HepG2 (cell line): ENCODE results near the gene PTCD1. TPM values are rescaled to one million over a fixed set of nuclear protein-coding genes. Genes with fewer than 3 reads are reported as not detected.
A peak's percentile ranks its signal among the peaks of the same experiment; 100 is the strongest.

Experiments used
- AKAP8 ChIP-seq: sonication (generic); formaldehyde crosslinking; IDR thresholded peaks from 2 replicates; pipeline ENCODE4 v1.5.1; 2020; ENCODE audit warnings: mild to moderate bottlenecking, missing genetic modification reagents
- EP300 ChIP-seq, 3 experiments: sonication (generic) in 1 of 3; formaldehyde crosslinking in 1 of 3; IDR thresholded peaks; 2 replicates each; pipeline versions ENCODE4 v1.5.1 to v1.6.1; 2011 to 2020; ENCODE audit warnings: low read depth in 2 of 3, low read length in 2 of 3, borderline replicate concordance in 1 of 3, improper control_type of control experiment in 1 of 3, mild to moderate bottlenecking in 1 of 3, missing genetic modification reagents in 1 of 3, moderate library complexity in 1 of 3
- FOXP4 ChIP-seq: sonication (generic); formaldehyde crosslinking; IDR thresholded peaks from 2 replicates; pipeline ENCODE4 v1.4.0; 2020; ENCODE audit warnings: missing genetic modification reagents
- HOXA9 ChIP-seq: sonication (generic); formaldehyde crosslinking; IDR thresholded peaks from 2 replicates; pipeline ENCODE4 v1.8.1; 2022; ENCODE audit warnings: missing genetic modification reagents, mild to moderate bottlenecking, moderate library complexity, borderline replicate concordance
- MXD3 ChIP-seq: IDR thresholded peaks from 2 replicates; pipeline ENCODE4 v1.6.1; 2016; ENCODE audit warnings: mild to moderate bottlenecking, missing biosample characterization, missing genetic modification reagents
- NCOA1 ChIP-seq: sonication (generic); formaldehyde crosslinking; IDR thresholded peaks from 2 replicates; pipeline ENCODE4 v1.9.0; 2021; ENCODE audit warnings: missing genetic modification reagents
- NFAT5 ChIP-seq: sonication (generic); formaldehyde crosslinking; IDR thresholded peaks from 2 replicates; pipeline ENCODE4 v1.4.0; 2020; ENCODE audit warnings: missing genetic modification reagents
- POGZ ChIP-seq: sonication (generic); formaldehyde crosslinking; IDR thresholded peaks from 2 replicates; pipeline ENCODE4 v1.4.0; 2020; ENCODE audit warnings: mild to moderate bottlenecking, missing genetic modification reagents
- POLR2AphosphoS2 ChIP-seq: IDR thresholded peaks from 2 replicates; pipeline ENCODE4 v1.6.1; 2011; ENCODE audit warnings: low read depth, low read length, improper control_type of control experiment
- RELA ChIP-seq: sonication (generic); formaldehyde crosslinking; IDR thresholded peaks from 2 replicates; pipeline ENCODE4 v1.4.0; 2020; ENCODE audit warnings: missing genetic modification reagents
- RFXAP ChIP-seq: sonication (generic); formaldehyde crosslinking; IDR thresholded peaks from 2 replicates; pipeline ENCODE4 v1.4.0; 2020; ENCODE audit warnings: missing genetic modification reagents, borderline replicate concordance
- SALL1 ChIP-seq: sonication (generic); formaldehyde crosslinking; IDR thresholded peaks from 2 replicates; pipeline ENCODE4 v1.8.0; 2022; ENCODE audit warnings: mild to moderate bottlenecking, missing genetic modification reagents
- SSRP1 ChIP-seq: IDR thresholded peaks from 2 replicates; pipeline ENCODE4 v1.6.1; 2016; ENCODE audit warnings: control low read depth
- ZMAT3 ChIP-seq: sonication (generic); formaldehyde crosslinking; conservative IDR thresholded peaks from 2 replicates; pipeline ENCODE4 v1.7.0; 2021; ENCODE audit warnings: missing genetic modification reagents
- ZNF205 ChIP-seq: IDR thresholded peaks from 2 replicates; pipeline ENCODE4 v1.6.1; 2018; ENCODE audit warnings: missing biosample characterization, missing genetic modification reagents
- ZNF225 ChIP-seq: sonication (generic); formaldehyde crosslinking; IDR thresholded peaks from 2 replicates; pipeline ENCODE4 v1.4.0; 2020; ENCODE audit warnings: mild to moderate bottlenecking, missing genetic modification reagents
- ZNF274 ChIP-seq: sonication (generic); formaldehyde crosslinking; IDR thresholded peaks from 2 replicates; pipeline ENCODE4 v1.5.1; 2020; ENCODE audit warnings: mild to moderate bottlenecking, missing genetic modification reagents
- ZNF597 ChIP-seq: sonication (generic); formaldehyde crosslinking; IDR thresholded peaks from 2 replicates; pipeline ENCODE4 v1.5.0; 2020; ENCODE audit warnings: missing genetic modification reagents
- ZNF740 ChIP-seq: sonication (generic); formaldehyde crosslinking; IDR thresholded peaks from 2 replicates; pipeline ENCODE4 v1.4.0; 2020; ENCODE audit warnings: missing genetic modification reagents
- ZNF746 ChIP-seq: sonication (generic); formaldehyde crosslinking; IDR thresholded peaks from 2 replicates; pipeline ENCODE4 v1.8.0; 2022; ENCODE audit warnings: mild to moderate bottlenecking, missing genetic modification reagents
- polyA plus RNA-seq, 8 experiments: library from polyadenylated mRNA; depleted of rRNA in 3 of 8; stranded (reverse) in 7 of 8; unstranded in 1 of 8; fragments of >200 nt; fragmentation: Illumina TruSeq in 4 of 8; extraction: Trizol in 4 of 8; gene quantifications; 2 replicates each; pipeline versions ENCODE4 v1.2.1 to v1.2.3, GENCODE V29; 2011 to 2016; ENCODE audit warnings: low read depth in 4 of 8, missing spikeins in 1 of 8, mixed read lengths in 1 of 8; ENCODE audit not compliant: insufficient read depth in 1 of 8
- total RNA-seq, 5 experiments: library from RNA; depleted of rRNA; stranded (reverse); fragments of >200 nt; fragmentation: Illumina TruSeq; extraction: Trizol; gene quantifications; 2 replicates each; pipeline ENCODE4 v1.2.3, GENCODE V29; 2016; ENCODE audit warnings: low read depth in 1 of 5

The PTCD1 gene
- total and polyA plus RNA-seq, 2 of the 13 experiments (the other 11 are each of a cell fraction or from before 2014, with no cell fraction given): 3.0 to 8.4 TPM

- peak; percentile 36; the same call in 1 of the 2 replicates for TF ChIP-seq NFAT5 (CRISPR knock-in tag)
- TF ChIP-seq FOXP4 (CRISPR knock-in tag): peak; percentile 43; the same call in 1 of the 2 replicates
- TF ChIP-seq POLR2AphosphoS2: no peak
- no peak for TF ChIP-seq ZNF740 (CRISPR knock-in tag)
- peak; percentile 96 for TF ChIP-seq SALL1 (CRISPR knock-in tag)
- peak; percentile 74; the same call in 1 of the 2 replicates for TF ChIP-seq ZNF205 (CRISPR knock-in tag)
- peak; percentile 65; the same call in 1 of the 2 replicates for TF ChIP-seq ZNF746 (CRISPR knock-in tag)
- no peak; the same call in 1 of the 2 replicates for TF ChIP-seq NCOA1 (CRISPR knock-in tag)
- no peak for TF ChIP-seq SSRP1 (CRISPR knock-in tag)
- 0 out of 2 replicates have a peak, but pooled peaks have one; percentile 46 for TF ChIP-seq ZMAT3 (CRISPR knock-in tag)
- TF ChIP-seq ZNF597 (CRISPR knock-in tag): no peak
- peak; percentile 41 to 54; a peak in 1 of 4 replicates for TF ChIP-seq EP300 (IDR thresholded peaks at IDR 0.05; ENCODE audit: low read depth in 2 of 2, low read length in 2 of 2)
- peak; percentile 42; the same call in 1 of the 2 replicates for TF ChIP-seq EP300 (CRISPR knock-in tag; IDR thresholded peaks at IDR 0.05; ENCODE audit: borderline replicate concordance)
- no peak; the same call in 1 of the 2 replicates for TF ChIP-seq ZNF274
- TF ChIP-seq RFXAP (CRISPR knock-in tag): no peak; the same call in none of the 2 replicates
- TF ChIP-seq ZNF225 (CRISPR knock-in tag): 0 out of 2 replicates have a peak, but pooled peaks have one; percentile 6
- peak; percentile 70; the same call in 1 of the 2 replicates for TF ChIP-seq MXD3 (CRISPR knock-in tag)
- TF ChIP-seq HOXA9 (CRISPR knock-in tag): no peak
- TF ChIP-seq RELA (CRISPR knock-in tag): peak; percentile 90; the same call in 1 of the 2 replicates
- TF ChIP-seq POGZ (CRISPR knock-in tag): no peak; the same call in none of the 2 replicates
- TF ChIP-seq AKAP8 (CRISPR knock-in tag): peak; percentile 41
These were observed 30.0 kb downstream of the PTCD1 start, which contains the start of the genes BUD31 and PDAP1 (continued) for GRCh38 chr7:99408379-99409191.
